ENCODE measurements around the gene COA1.

- TF ChIP-seq, protein P1, sequence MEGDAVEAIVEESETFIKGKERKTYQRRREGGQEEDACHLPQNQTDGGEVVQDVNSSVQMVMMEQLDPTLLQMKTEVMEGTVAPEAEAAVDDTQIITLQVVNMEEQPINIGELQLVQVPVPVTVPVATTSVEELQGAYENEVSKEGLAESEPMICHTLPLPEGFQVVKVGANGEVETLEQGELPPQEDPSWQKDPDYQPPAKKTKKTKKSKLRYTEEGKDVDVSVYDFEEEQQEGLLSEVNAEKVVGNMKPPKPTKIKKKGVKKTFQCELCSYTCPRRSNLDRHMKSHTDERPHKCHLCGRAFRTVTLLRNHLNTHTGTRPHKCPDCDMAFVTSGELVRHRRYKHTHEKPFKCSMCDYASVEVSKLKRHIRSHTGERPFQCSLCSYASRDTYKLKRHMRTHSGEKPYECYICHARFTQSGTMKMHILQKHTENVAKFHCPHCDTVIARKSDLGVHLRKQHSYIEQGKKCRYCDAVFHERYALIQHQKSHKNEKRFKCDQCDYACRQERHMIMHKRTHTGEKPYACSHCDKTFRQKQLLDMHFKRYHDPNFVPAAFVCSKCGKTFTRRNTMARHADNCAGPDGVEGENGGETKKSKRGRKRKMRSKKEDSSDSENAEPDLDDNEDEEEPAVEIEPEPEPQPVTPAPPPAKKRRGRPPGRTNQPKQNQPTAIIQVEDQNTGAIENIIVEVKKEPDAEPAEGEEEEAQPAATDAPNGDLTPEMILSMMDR (IDR thresholded peaks at IDR 0.05), result no peak
- TF ChIP-seq EZH2 (IDR thresholded peaks at IDR 0.05; ENCODE audit: borderline replicate concordance, insufficient read depth, low read depth, low read length, poor library complexity, severe bottlenecking), result no peak
These were observed 111.2 kb downstream of the COA1 start for GRCh38 chr7:43618073-43618472.
